Caco-2 (cell line): ENCODE measurements around the gene FMN1. TPM values are rescaled to one million over a fixed set of nuclear protein-coding genes. Genes with fewer than 3 reads are reported as not detected.

Experiments
- BruUV-seq: library from RNA; stranded (reverse); fragments of 400-500 nt; replicated peaks from 2 replicates; lab custom pipeline; 2021; lab: Mats Ljungman, UMichigan
- CTCF ChIA-PET: fragments of 300-600 bp; sonication (Branson Sonifier 250); formaldehyde crosslinking; loops from one replicate; lab custom pipeline; 2022; ENCODE audit warnings: antibody characterized with exemption; lab: Charles Lee
- POLR2A ChIA-PET: fragments of 300-600 bp; sonication (Branson Sonifier 250); formaldehyde crosslinking; loops from one replicate; lab custom pipeline; 2022; ENCODE audit warnings: antibody characterized with exemption; lab: Charles Lee
- DNase-seq, 2 experiments: peaks; one replicate each; pipeline versions ENCODE4 v3.0.0 to v3.0.0-alpha.2; 2020 to 2022
- H3K27me3 ChIP-seq: replicated peaks from 2 replicates; pipeline ENCODE4 v1.6.0; 2011; ENCODE audit warnings: low read length; ENCODE audit not compliant: control insufficient read depth, insufficient read depth
- H3K36me3 ChIP-seq: 2 replicates; pipeline ENCODE4 v1.5.1; 2011; ENCODE audit warnings: low read length; ENCODE audit not compliant: control insufficient read depth, insufficient read depth
- H3K4me1 ChIP-seq: fragments of 250-450 bp; sonication (Bioruptor Pico); 2 replicates; pipeline ENCODE4 v1.5.1; 2020; ENCODE audit warnings: mild to moderate bottlenecking
- H3K4me3 ChIP-seq: 2 replicates; pipeline ENCODE4 v1.5.1; 2011; ENCODE audit warnings: low read depth, mild to moderate bottlenecking, control low read depth, low read length
- H3K9me3 ChIP-seq: fragments of 250-450 bp; sonication (Bioruptor Pico); 2 replicates; pipeline ENCODE4 v1.5.1; 2020; ENCODE audit warnings: mild to moderate bottlenecking, moderate library complexity
- H3K27ac Mint-ChIP-seq: one replicate; pipeline ENCODE4 v1.8.0; 2022; ENCODE audit warnings: mixed read lengths; ENCODE audit not compliant: unreplicated experiment
- H3K27me3 Mint-ChIP-seq: one replicate; pipeline ENCODE4 v1.8.0; 2022; ENCODE audit warnings: mixed read lengths; ENCODE audit not compliant: insufficient read depth, unreplicated experiment
- H3K36me3 Mint-ChIP-seq: one replicate; pipeline ENCODE4 v1.8.0; 2022; ENCODE audit warnings: mild to moderate bottlenecking, mixed read lengths; ENCODE audit not compliant: insufficient read depth, unreplicated experiment
- H3K4me1 Mint-ChIP-seq: one replicate; pipeline ENCODE4 v1.8.0; 2022; ENCODE audit warnings: low read depth, mixed read lengths; ENCODE audit not compliant: unreplicated experiment
- H3K4me3 Mint-ChIP-seq: one replicate; pipeline ENCODE4 v1.8.0; 2022; ENCODE audit warnings: mild to moderate bottlenecking, moderate library complexity, mixed read lengths; ENCODE audit not compliant: unreplicated experiment
- H3K9me3 Mint-ChIP-seq: one replicate; pipeline ENCODE4 v1.8.0; 2022; ENCODE audit warnings: mixed read lengths; ENCODE audit not compliant: unreplicated experiment
- intact Hi-C: fragments of 100-400 bp; cut with micrococcal nuclease; formaldehyde crosslinking; loops from one replicate; pipeline ENCODE4 v1.10.0; 2022; ENCODE audit not compliant: unreplicated experiment
- total RNA-seq: library from RNA; stranded (reverse); gene quantifications from 2 replicates; pipeline ENCODE4 v1.2.3, GENCODE V29; 2022
- TF ChIP-seq, protein P1 (sequence below), 2 experiments: fragments of 200-600 bp in 1 of 2; IDR thresholded peaks; 1 replicate in 1 of 2; 2 replicates in 1 of 2; pipeline versions ENCODE4 v1.5.1 to v1.8.0; 2011 to 2022; ENCODE audit warnings: antibody characterized with exemption in 1 of 2, control low read depth in 1 of 2, inconsistent platforms in 1 of 2, low read depth in 1 of 2, low read length in 1 of 2, mild to moderate bottlenecking in 1 of 2, moderate library complexity in 1 of 2; ENCODE audit not compliant: insufficient read depth in 1 of 2, severe bottlenecking in 1 of 2, unreplicated experiment in 1 of 2

FMN1 gene
- total RNA-seq, 1 experiment from 2014 or later: 1.6 TPM

DNA sequence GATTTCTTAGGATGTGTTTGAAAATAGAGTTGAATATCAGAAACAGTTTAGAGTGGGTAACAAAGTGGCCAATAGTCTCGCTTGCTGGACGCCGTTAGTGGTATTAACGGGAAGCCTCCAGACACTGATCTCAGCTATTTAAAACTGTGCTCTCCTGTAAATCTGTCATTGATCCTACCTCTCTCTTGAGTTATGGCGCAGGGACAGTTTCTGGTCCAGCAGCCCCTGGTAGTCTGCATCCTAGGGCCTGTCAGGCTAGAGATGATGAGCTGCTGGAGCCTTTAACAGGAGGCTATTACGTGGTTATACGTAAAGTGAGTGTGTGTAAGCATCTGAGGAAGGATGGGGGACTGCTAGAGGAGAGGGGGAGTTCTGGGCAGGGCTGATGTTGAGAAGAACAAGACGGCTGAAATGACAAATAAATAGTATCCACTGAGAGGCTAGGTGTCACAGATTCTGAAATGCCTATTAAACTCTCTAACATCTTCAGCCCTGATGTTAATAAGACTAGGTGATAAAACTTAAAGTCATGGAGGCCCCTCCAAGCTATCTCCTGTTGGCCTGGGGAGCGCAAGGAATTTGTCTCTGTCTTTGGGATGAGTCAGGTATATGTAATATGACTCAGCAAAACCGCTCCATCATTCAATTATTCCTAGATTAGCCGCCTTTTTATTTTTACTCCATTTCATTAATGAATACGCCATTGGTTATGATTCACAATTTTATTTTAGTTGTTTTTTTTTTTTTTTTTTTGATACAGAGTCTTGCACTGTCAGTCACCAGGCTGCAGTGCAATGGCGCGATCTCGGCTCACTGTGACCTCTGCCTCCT lies 321.0 kb downstream of the FMN1 start:
- CTCF ChIA-PET: no interaction called here
- no peak overlapping the region for H3K27ac Mint-ChIP-seq
- BruUV-seq: no TSS peak
- no peaks in the 10 kb centered on the region for H3K27me3 ChIP-seq
- no peak for DNase-seq
- no peak overlapping the region for H3K4me3 Mint-ChIP-seq
- H3K27me3 Mint-ChIP-seq: peaks cover 5% of the 10 kb centered on the region
- TF ChIP-seq, protein P1, sequence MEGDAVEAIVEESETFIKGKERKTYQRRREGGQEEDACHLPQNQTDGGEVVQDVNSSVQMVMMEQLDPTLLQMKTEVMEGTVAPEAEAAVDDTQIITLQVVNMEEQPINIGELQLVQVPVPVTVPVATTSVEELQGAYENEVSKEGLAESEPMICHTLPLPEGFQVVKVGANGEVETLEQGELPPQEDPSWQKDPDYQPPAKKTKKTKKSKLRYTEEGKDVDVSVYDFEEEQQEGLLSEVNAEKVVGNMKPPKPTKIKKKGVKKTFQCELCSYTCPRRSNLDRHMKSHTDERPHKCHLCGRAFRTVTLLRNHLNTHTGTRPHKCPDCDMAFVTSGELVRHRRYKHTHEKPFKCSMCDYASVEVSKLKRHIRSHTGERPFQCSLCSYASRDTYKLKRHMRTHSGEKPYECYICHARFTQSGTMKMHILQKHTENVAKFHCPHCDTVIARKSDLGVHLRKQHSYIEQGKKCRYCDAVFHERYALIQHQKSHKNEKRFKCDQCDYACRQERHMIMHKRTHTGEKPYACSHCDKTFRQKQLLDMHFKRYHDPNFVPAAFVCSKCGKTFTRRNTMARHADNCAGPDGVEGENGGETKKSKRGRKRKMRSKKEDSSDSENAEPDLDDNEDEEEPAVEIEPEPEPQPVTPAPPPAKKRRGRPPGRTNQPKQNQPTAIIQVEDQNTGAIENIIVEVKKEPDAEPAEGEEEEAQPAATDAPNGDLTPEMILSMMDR (IDR thresholded peaks at IDR 0.05; ENCODE audit: insufficient read depth in 1 of 2, low read depth in 1 of 2, low read length in 1 of 2, severe bottlenecking in 1 of 2, unreplicated experiment in 1 of 2): no peak
- H3K9me3 Mint-ChIP-seq: no peaks in the 10 kb centered on the region
- POLR2A ChIA-PET: no interaction called here
- no peak overlapping the region for H3K4me3 ChIP-seq
- no peaks in the 10 kb centered on the region for H3K4me1 ChIP-seq
- no peaks in the 10 kb centered on the region for H3K36me3 ChIP-seq
- intact Hi-C loops: no loop called here
- H3K9me3 ChIP-seq: no peaks in the 10 kb centered on the region
- no peaks in the 10 kb centered on the region for H3K4me1 Mint-ChIP-seq
- no peaks in the 10 kb centered on the region for H3K36me3 Mint-ChIP-seq

DNA sequence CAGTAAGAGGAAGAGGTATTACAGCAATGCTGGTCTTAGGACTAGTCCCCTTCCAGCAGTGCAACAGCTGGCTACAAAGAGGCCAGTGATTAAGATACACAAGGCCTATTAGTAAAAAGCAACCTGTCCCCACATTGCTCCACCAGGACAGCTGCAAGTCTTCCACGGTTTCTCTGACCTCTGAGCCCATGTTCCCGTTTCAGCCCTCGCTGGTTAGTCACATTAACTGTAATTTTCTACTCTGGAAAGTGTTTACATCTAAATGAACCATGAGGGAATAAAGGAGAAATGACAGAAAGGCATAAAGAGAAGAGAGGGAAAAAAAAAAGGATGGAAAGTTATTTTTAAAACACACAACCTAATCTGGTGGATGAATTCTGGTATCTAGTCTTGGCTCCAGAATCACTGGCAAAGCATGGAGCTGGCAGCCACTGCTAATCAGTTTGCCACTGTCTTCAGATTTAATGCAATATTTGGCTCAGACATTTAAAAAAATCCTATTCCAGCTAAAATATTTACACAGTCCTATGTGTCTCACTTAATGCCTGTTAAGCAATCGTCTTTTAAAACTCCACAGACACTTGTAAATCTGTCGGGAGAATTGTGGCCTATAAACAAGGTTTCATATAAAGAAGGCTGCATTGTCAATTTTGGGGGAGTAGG lies 321.8 kb downstream of the FMN1 start:
- no TSS peak for BruUV-seq
- H3K4me3 Mint-ChIP-seq: no peak overlapping the region
- intact Hi-C loops: no loop called here
- Histone ChIP-seq H3K27me3 (no peaks in the 10 kb centered on the region), H3K9me3 (no peaks in the 10 kb centered on the region), H3K36me3 (no peaks in the 10 kb centered on the region), H3K4me1 (no peaks in the 10 kb centered on the region), H3K4me3 (no peak overlapping the region)
- H3K27ac Mint-ChIP-seq: no peak overlapping the region
- DNase-seq: no peak
- H3K36me3 Mint-ChIP-seq: no peaks in the 10 kb centered on the region
- CTCF ChIA-PET: no interaction called here
- H3K9me3 Mint-ChIP-seq: no peaks in the 10 kb centered on the region
- POLR2A ChIA-PET: no interaction called here
- no peaks in the 10 kb centered on the region for H3K4me1 Mint-ChIP-seq
- TF ChIP-seq, protein P1 (IDR thresholded peaks at IDR 0.05; ENCODE audit: insufficient read depth in 1 of 2, low read depth in 1 of 2, low read length in 1 of 2, severe bottlenecking in 1 of 2, unreplicated experiment in 1 of 2): no peak
- no peaks in the 10 kb centered on the region for H3K27me3 Mint-ChIP-seq

DNA sequence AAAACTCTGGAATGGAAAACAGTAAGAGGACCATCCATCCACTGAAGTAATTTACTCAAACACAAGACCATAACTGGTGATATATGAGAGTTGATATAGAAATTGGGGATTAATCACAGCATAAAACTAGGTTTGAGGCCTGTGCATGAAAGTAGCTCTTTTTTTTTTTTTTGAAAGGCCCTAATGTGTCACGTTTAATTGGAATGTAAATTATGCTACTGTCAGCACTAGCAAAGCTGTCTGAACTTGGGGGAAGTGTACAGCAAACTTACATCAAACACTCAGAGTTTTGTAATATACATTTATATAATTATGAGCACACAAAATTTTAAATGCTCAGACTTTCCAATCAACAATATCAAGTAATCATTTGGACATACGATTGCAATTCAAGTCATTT lies 322.6 kb downstream of the FMN1 start:
- H3K4me3 ChIP-seq: no peak overlapping the region
- Mint-ChIP-seq H3K9me3 (no peaks in the 10 kb centered on the region), H3K27ac (no peak overlapping the region), H3K4me1 (peaks cover 7% of the 10 kb centered on the region), H3K27me3 (no peaks in the 10 kb centered on the region), H3K4me3 (no peak overlapping the region), H3K36me3 (no peaks in the 10 kb centered on the region)
- H3K9me3 ChIP-seq: no peaks in the 10 kb centered on the region
- H3K4me1 ChIP-seq: peaks cover 2% of the 10 kb centered on the region; the same call in 1 of the 2 replicates
- intact Hi-C loops: no loop called here
- POLR2A ChIA-PET: no interaction called here
- DNase-seq: no peak
- TF ChIP-seq, protein P1 (IDR thresholded peaks at IDR 0.05; ENCODE audit: insufficient read depth in 1 of 2, low read depth in 1 of 2, low read length in 1 of 2, severe bottlenecking in 1 of 2, unreplicated experiment in 1 of 2): no peak
- BruUV-seq: no TSS peak
- CTCF ChIA-PET: no interaction called here
- H3K27me3 ChIP-seq: no peaks in the 10 kb centered on the region
- no peaks in the 10 kb centered on the region for H3K36me3 ChIP-seq
